HL-60 (cell line): ENCODE results near the gene ARL4D.

Experiments
- POLR2AphosphoS5 ChIP-seq: IDR thresholded peaks from 2 replicates; pipeline ENCODE4 v1.6.1; 2012; ENCODE audit warnings: low read depth
- TF ChIP-seq, protein P1 (sequence below): IDR thresholded peaks from one replicate; pipeline ENCODE4 v1.5.1; 2011; ENCODE audit warnings: low read length, control low read depth, inconsistent platforms; ENCODE audit not compliant: insufficient read depth

DNA sequence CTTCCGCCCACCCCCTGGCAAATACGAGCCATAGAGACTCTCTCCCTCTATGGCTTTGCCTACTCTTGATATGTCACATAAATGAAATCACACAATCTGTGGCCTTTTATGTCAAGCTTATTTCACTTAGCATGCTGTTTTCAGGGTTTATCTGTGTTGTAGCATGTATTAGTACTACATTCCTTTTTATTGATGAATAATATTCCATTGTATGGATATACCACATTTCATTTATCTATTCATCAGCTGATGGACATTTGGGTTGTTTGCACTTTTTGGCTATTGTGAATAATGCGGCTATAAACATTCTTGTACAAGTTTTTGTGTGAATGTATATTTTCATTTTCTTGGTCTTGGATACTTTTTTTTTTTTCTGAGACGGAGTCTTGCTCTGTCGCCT is 48.0 kb downstream of the ARL4D start:
- TF ChIP-seq, protein P1, sequence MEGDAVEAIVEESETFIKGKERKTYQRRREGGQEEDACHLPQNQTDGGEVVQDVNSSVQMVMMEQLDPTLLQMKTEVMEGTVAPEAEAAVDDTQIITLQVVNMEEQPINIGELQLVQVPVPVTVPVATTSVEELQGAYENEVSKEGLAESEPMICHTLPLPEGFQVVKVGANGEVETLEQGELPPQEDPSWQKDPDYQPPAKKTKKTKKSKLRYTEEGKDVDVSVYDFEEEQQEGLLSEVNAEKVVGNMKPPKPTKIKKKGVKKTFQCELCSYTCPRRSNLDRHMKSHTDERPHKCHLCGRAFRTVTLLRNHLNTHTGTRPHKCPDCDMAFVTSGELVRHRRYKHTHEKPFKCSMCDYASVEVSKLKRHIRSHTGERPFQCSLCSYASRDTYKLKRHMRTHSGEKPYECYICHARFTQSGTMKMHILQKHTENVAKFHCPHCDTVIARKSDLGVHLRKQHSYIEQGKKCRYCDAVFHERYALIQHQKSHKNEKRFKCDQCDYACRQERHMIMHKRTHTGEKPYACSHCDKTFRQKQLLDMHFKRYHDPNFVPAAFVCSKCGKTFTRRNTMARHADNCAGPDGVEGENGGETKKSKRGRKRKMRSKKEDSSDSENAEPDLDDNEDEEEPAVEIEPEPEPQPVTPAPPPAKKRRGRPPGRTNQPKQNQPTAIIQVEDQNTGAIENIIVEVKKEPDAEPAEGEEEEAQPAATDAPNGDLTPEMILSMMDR, result no peak
- no peak for TF ChIP-seq POLR2AphosphoS5
